Smooth muscle cell (in vitro differentiated cells): ENCODE results near the gene PRSS38. TPM values are rescaled to one million over a fixed set of nuclear protein-coding genes. Genes with fewer than 3 reads are reported as not detected.

Experiments used
- DNase-seq: peaks from one replicate; lab custom pipeline; 2025; ENCODE audit not compliant: unreplicated experiment; lab: John Stamatoyannopoulos, UW
- H2AFZ ChIP-seq: fragments of 200-600 bp; sonication (generic); 2 replicates; pipeline ENCODE4 v1.6.0; 2016; ENCODE audit warnings: antibody characterized with exemption, low read depth, mild to moderate bottlenecking
- H3F3A ChIP-seq: fragments of 200-600 bp; sonication (generic); 2 replicates; pipeline ENCODE4 v1.6.0; 2017; ENCODE audit warnings: antibody characterized with exemption, low read depth
- H3K27ac ChIP-seq: fragments of 200-600 bp; sonication (generic); 2 replicates; pipeline ENCODE4 v1.5.1; 2016; ENCODE audit warnings: low read depth, mild to moderate bottlenecking
- H3K27me3 ChIP-seq: fragments of 200-600 bp; sonication (generic); 2 replicates; pipeline ENCODE4 v1.6.1; 2016; ENCODE audit warnings: low read depth, mild to moderate bottlenecking
- H3K36me3 ChIP-seq: fragments of 200-600 bp; sonication (generic); 2 replicates; pipeline ENCODE4 v1.5.1; 2016; ENCODE audit warnings: low read depth
- H3K4me1 ChIP-seq: fragments of 200-600 bp; sonication (generic); 2 replicates; pipeline ENCODE4 v1.5.1; 2016; ENCODE audit warnings: low read depth
- H3K4me2 ChIP-seq: fragments of 200-600 bp; sonication (generic); 2 replicates; pipeline ENCODE4 v1.6.0; 2016; ENCODE audit warnings: mild to moderate bottlenecking
- H3K4me3 ChIP-seq: fragments of 200-600 bp; sonication (generic); 2 replicates; pipeline ENCODE4 v1.5.1; 2016; ENCODE audit warnings: mild to moderate bottlenecking
- H3K79me2 ChIP-seq: fragments of 200-600 bp; sonication (generic); 2 replicates; pipeline ENCODE4 v1.6.0; 2016; ENCODE audit warnings: low read depth, mild to moderate bottlenecking
- H3K9ac ChIP-seq: fragments of 200-600 bp; sonication (generic); 2 replicates; pipeline ENCODE4 v1.6.0; 2016; ENCODE audit warnings: low read depth
- H3K9me3 ChIP-seq: fragments of 200-600 bp; sonication (generic); replicated peaks from 2 replicates; pipeline ENCODE4 v1.5.1; 2016; ENCODE audit warnings: low read depth
- H4K20me1 ChIP-seq: fragments of 200-600 bp; sonication (generic); 2 replicates; pipeline ENCODE4 v1.6.0; 2016; ENCODE audit warnings: low read depth
- CTCF ChIP-seq: fragments of 200-600 bp; sonication (generic); IDR thresholded peaks from 2 replicates; pipeline ENCODE4 v1.5.1; 2017; ENCODE audit warnings: borderline replicate concordance, mild to moderate bottlenecking, antibody characterized with exemption; ENCODE audit not compliant: insufficient read depth, poor library complexity, severe bottlenecking
- WGBS: methylation state at CpG from one replicate; pipeline ENCODE4 v1.1.7; 2016; ENCODE audit warnings: low lambda C conversion rate; 5-methylcytosine and 5-hydroxymethylcytosine counted together
- polyA plus RNA-seq: library from polyadenylated mRNA; unstranded; fragments of >200 nt; fragmentation: Nextera tagmentation; extraction: Ambion mirVana; gene quantifications from 2 replicates; pipeline ENCODE4 v1.2.1, GENCODE V29; 2016
- total RNA-seq: library from RNA; depleted of rRNA; stranded (reverse); fragments of >200 nt; gene quantifications from 2 replicates; pipeline ENCODE4 v1.2.3, GENCODE V29; 2014

PRSS38 gene
- total and polyA plus RNA-seq, 2 experiments from 2014 or later, result not detected

- Histone ChIP-seq H4K20me1 (no peaks in the 10 kb centered on the region), H3K9ac (no peak overlapping the region), H3K4me3 (no peak overlapping the region), H3K4me1 (no peaks in the 10 kb centered on the region), H3F3A (no peaks in the 10 kb centered on the region), H3K27me3 (no peaks in the 10 kb centered on the region), H3K79me2 (no peaks in the 10 kb centered on the region), H3K4me2 (no peak overlapping the region), H2AFZ (no peak overlapping the region), H3K36me3 (no peaks in the 10 kb centered on the region), H3K9me3 (no peaks in the 10 kb centered on the region), H3K27ac (no peak overlapping the region)
- no peak for DNase-seq
- no peak for TF ChIP-seq CTCF
Measured at GRCh38 chr1:227854189-227854588, 38.7 kb downstream of the PRSS38 start.

GRCh38 chr1:227855687-227856086 lies 40.2 kb downstream of the PRSS38 start:
- no peaks in the 10 kb centered on the region for H3K79me2 ChIP-seq
- no peak overlapping the region for H3K27ac ChIP-seq
- H3F3A ChIP-seq, result no peaks in the 10 kb centered on the region
- H2AFZ ChIP-seq, result no peak overlapping the region
- no peak for TF ChIP-seq CTCF
- H3K4me1 ChIP-seq, result no peaks in the 10 kb centered on the region
- H3K36me3 ChIP-seq, result no peaks in the 10 kb centered on the region
- no peaks in the 10 kb centered on the region for H4K20me1 ChIP-seq
- no peak overlapping the region for H3K4me2 ChIP-seq
- WGBS, result 74% methylated on average over 4 of the region's 4 CpGs
- no peaks in the 10 kb centered on the region for H3K27me3 ChIP-seq
- no peaks in the 10 kb centered on the region for H3K9me3 ChIP-seq
- no peak for DNase-seq
- H3K9ac ChIP-seq, result no peak overlapping the region
- no peak overlapping the region for H3K4me3 ChIP-seq

- 90% methylated on average over 7 of the region's 7 CpGs for WGBS
- no peak overlapping the region for H3K4me3 ChIP-seq
- no peaks in the 10 kb centered on the region for H3F3A ChIP-seq
- H3K4me1 ChIP-seq, result no peaks in the 10 kb centered on the region
- H3K4me2 ChIP-seq, result no peak overlapping the region
- no peak for DNase-seq
- no peak overlapping the region for H3K27ac ChIP-seq
- no peaks in the 10 kb centered on the region for H3K9me3 ChIP-seq
- H2AFZ ChIP-seq, result no peak overlapping the region
- H4K20me1 ChIP-seq, result no peaks in the 10 kb centered on the region
- no peaks in the 10 kb centered on the region for H3K27me3 ChIP-seq
- no peak for TF ChIP-seq CTCF
- no peaks in the 10 kb centered on the region for H3K79me2 ChIP-seq
- no peak overlapping the region for H3K9ac ChIP-seq
- H3K36me3 ChIP-seq, result no peaks in the 10 kb centered on the region
Measured at GRCh38 chr1:227856147-227856858, 40.8 kb downstream of the PRSS38 start.

GRCh38 chr1:227864882-227865281 lies 49.4 kb downstream of the PRSS38 start:
- no peak overlapping the region for H3K4me2 ChIP-seq
- H2AFZ ChIP-seq, result no peak overlapping the region

More at GRCh38 chr1:227864882-227865281, 49.4 kb downstream of the PRSS38 start:
- no peaks in the 10 kb centered on the region for H3F3A ChIP-seq
- H3K9me3 ChIP-seq, result no peaks in the 10 kb centered on the region
- no peaks in the 10 kb centered on the region for H3K27me3 ChIP-seq
- H3K36me3 ChIP-seq, result no peaks in the 10 kb centered on the region
- DNase-seq, result no peak
- no peak overlapping the region for H3K9ac ChIP-seq
- H3K27ac ChIP-seq, result no peak overlapping the region
- H3K4me1 ChIP-seq, result no peaks in the 10 kb centered on the region
- H3K79me2 ChIP-seq, result no peaks in the 10 kb centered on the region
- no peak for TF ChIP-seq CTCF
- no peak overlapping the region for H3K4me3 ChIP-seq
- H4K20me1 ChIP-seq, result no peaks in the 10 kb centered on the region
